GM18502 (cell line): Measurements from ENCODE around the gene P4HA2.
A peak's percentile ranks its signal among the peaks of the same experiment; 100 is the strongest.

Experiments
- ATAC-seq: cut with Tn5 transposase; IDR thresholded peaks from one replicate; pipeline ENCODE4 v1.9.1; 2021; ENCODE audit warnings: mild to moderate bottlenecking; ENCODE audit not compliant: unreplicated experiment, poor library complexity

The P4HA2 gene

DNA sequence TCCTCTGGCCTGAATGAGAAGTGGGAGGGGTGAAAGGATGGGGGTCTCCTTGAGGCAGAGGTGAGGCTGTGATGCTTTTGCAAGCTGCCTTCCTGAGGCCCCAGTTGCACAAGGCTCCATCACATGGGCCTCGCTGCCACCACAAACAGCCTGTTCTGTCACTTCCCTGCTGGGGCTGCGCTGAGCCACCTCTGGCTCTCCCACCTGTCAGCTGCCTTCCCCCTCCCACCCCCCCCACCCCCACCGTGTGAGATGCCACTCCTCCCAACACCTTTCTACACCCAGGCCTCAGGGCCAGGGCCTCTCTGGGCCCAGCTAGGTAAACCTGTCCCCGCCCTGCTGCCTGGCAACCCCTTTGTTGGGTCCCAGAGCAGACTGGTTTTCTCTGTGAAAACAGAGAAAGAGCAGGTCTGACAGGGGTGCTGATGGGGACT lies 25.4 kb upstream of the P4HA2 start:
- ATAC-seq = no peak

DNA sequence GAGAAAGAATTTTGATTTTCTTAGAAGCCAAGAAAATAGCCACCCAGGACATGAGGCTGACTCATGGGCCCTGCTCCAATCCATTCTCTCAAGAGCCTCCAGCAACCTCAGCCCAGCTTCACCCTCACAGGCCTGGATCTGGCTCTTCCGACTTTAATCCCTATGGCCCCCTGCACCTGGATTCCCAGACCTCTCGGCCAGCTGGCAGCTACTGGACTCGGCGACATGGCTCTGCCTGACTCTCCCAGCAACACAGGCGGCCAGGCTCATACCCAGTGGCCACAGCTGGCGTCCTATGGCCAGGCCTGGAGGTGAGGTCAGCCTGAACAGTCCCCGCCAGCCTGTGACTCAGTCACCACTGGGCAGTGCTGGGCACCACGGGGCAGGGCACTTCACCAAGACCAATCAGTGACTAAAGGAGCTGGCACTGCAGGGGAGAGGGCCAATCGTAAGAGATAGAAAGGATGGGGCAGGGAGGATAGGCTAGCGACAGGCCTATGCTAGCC lies 23.6 kb upstream of the P4HA2 start:
- ATAC-seq = no peak

DNA sequence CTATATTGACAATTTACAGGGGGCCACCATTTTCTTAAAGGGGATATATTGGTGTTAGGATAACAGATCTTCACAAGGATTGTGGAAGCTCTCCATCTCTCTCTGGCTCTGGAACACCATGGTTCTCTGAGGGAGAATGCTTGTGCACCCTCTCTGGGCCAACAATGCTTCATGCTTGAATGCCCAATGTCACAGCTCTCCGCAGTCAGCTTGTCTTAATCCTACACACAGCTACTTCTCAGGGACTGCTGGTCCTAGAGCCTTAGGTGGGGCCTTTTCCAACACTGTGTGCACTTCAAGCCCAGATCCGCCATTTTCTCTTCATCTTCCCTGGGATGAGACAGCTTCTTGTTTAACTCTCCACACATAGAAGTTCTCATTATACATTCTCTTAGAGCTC lies 22.9 kb upstream of the P4HA2 start:
- ATAC-seq = no peak

DNA sequence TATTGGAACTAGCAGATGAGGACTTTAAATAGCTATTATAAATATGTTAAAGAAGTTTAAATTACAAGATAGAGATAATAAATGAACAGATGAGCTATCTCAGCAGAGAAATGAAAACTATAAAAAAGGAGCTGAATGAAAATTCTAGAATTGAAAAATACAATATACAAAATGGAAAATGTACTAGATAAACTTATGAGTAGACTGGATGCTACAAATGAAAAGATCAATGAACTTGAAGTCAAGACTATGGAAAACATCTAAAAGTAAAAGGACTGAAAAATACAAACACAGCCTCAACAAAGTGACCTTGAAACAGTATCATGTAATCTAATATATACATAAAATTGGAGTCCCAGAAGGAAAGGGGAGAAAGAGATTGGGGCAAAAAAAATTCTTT lies 19.2 kb upstream of the P4HA2 start:
- no peak for ATAC-seq

DNA sequence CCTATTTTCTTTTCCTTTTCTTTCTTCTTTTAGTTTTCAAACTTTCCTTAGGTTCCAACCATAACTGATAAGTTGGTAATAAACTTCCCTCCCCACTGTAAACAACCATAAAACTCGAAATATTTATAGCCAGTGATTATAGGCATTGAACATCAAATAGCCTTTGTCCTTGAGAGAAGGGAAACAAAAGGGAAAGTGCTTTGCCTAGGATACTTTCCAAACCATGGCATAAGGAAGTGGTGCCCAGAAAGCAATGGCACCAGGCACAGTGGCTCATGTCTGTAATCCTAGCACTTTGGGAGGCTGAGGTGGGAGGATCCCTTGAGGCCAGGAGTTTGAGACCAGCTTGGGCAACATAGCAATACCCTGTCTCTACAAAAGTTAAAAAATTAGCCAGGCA lies 17.9 kb upstream of the P4HA2 start:
- no peak for ATAC-seq

DNA sequence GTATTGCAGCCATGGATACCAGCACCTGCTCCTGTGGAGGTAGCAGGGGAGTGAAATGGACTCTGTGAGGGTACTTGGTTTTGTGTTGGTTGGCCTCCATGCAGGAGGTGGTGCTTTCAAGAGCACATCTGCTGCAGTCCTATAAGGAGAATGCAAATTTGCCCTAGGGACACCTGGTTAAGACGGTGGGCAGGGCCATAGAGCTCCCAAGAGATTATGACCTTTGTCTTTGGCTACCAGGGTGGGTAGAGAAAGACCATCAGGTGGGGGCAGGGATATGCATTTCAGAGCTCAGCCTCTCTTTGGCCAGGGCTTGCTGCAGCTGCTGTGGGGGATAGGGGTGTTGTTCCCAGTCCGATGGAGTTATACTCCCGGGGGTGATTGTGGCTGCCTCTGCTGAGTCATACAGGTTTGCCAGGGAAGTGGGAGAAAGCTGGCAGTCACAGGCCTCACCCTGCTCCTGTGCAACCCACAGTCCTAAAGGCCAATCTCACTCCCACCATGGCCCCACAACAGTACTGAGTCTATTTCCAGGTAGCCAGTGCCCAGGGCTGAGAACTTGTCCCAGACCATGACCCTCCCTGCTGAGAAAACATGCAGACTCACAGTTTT lies 15.8 kb upstream of the P4HA2 start:
- no peak for ATAC-seq

DNA sequence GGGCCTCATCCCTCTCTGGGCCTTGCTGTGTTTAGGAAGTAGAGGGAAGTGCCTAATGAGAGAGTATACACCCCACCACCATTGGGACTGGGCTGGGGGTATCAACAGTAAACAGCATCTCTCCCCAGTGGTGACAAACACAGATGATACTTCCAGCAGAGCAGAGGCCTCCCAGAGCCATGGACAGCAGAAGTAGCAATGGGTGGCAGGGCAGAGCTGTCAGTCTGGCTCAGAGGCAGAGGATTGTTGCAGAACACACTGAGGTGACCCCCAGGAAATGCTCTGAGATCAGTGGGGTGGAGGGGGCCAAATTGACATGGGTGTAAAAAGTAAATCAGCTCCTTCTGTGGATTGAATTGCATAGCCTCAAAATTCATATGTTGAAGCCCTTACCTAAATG lies 12.1 kb upstream of the P4HA2 start:
- ATAC-seq = no peak

DNA sequence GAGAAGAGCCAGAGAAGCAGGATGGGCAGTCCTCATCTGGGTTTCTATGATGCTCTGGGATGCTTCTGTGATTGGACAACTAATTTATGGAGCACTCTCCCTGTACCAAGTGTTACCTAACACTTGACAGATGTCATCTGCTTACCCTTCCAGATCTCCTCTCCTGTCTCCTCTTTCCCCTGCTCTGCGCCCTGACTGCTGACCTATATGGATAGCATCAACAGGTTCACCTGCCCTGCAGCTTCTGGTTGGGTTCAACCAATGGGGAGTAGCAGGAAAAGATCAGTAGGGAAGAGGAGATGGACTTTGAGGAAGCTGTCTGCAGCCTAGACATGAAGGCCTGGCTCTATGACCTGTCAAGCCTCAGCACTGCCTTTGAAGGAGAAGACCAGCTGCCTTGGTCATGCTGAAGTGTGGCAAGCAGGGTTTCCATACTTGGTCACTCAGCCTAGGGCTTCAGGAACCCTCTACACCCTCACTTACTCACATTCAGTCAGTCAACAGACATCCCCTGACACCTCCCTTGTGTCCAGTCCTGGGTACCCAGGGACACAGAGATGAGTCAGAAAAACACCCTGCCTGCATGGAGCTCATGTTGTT lies 11.3 kb upstream of the P4HA2 start:
- ATAC-seq = no peak

DNA sequence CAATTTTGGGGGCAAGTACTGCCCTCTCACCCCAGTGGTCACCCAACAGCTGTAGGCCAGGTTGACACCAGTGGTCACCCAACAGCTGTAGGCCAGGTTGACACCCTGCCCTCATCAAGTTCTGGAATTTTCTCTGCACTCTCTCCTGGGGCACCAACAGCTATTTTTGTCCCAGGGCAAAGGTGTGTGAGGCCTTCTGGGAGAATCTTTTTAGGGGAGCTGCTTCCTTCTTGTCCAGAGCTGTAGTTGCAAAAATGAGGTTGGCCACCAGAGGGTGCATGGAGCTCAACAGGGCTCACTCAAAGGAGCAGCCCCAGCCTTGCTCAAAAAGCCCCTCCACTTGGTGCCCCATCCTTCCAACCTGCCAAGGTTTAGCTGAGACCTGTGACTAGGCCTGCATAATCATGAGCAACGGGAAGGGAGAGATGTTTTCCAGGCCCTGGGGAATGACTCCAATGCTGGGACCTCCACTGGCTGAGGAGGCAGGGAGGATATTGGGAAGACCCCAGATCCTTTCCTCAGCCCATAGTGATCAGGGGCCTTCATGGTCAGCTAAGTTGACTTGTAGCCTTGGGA lies 10.6 kb upstream of the P4HA2 start:
- peak; percentile 91 for ATAC-seq

DNA sequence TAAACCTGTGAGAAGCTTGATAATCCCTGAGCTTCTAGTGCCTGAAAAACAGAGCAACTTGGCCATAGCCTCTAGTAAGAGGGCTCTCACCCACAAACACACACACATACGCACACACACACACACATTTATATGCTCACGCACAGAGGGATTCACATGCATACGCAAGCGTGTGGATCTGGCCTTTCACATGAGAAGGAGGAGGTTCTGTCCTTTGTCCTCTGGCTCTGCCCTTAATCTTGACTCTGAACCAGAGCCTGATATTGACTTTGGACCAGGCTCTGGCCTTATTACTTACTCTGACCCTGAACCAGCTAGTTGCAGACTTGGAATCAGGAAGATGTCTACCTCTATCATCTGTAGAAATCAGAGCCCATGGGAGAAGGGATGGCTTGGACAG lies 10.0 kb upstream of the P4HA2 start:
- no peak for ATAC-seq

DNA sequence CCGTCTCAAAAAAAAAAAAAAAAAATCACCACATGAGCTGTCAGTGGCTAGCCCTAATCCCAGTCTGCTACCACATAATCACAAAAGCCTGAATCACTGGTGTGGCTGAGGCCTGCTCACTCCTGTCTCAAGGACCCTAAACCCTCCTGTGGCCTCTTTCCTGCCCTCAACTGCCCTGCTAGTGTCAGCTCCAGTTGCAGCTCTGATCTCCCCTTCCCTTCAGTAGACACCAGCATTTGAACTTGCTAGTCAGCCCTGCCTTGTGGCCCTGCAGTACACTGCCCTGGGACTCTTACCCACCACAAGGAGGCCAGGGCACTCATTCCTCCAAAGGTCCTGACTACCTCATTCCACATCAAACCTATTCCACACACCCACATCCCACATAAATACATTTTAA lies 9.5 kb upstream of the P4HA2 start:
- no peak for ATAC-seq

DNA sequence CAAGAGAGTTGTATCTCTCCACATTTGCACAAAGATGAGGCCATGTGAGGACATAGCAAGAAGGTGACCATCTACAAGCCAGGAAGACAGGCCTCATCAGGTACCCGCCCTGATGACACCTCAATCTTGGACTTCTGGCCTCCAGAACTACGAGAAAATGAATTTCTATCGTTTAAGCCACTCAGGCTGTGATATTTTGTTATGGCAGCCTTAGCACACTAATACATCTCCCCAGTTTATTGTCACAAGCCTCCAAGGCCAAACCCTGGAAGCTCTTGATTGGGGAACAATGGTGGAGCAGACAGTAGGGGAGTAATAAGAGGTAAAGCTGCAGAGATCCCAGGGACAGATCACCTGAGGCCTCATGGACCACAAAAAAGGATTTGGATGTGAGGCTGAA lies 7.7 kb upstream of the P4HA2 start:
- ATAC-seq = no peak

DNA sequence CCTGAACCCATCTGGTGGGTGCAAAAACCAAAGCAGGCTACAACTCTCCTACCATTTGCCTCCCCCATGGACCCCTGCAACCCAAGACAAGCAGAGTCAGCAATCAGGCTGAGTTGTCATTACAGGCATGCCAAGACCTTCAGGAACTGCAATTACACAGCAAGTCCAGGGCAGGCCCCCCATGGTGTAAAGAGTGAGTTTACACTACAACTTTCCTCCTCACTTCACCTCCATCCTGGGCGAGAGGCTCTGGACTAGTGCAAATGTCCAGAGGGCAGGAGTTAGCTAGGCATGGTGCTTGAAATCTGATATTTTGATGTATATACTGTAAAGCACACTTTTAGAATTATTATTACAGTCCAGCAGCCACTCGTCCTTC lies 7.0 kb upstream of the P4HA2 start:
- ATAC-seq = no peak

DNA sequence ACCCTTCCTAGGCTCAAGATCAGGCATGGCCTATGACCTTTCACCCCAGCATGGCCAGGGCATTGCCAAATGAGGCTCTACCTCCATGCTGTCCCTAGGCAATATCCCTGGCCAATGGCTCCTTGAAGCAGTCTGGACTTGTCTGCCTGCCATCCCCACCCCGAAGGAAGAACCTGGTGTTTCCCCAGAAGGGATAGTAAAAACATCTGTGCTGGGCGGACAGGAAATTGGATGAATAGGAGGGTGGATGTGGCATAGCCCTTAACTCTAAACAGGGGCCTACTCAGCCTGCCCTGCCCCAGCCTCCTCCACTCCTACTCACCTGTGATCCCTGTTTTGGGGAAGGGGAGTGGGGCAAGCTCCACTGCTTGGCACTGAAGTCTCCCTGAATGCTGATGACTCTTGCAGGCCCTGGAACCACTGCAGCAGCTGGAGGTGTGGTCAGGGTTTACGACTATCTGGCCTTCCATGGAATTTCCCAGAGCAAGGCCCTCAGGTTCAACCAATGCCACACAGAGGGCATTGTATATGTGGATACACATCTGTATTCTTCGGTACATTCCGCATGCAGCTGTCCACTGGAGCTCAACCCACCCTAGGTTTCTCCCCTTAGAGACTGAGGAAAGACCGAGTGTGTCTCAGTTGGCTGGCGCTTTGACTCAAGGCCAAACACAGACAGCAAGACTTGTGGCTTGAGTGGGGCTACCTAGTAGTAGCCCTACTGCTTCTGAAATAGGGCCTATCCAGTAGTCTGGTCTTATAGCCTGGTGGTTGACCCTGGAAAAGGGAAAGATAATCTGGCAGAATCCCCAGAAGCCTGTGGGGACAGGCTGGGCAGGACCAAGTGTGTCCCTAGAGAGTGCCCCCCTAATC lies 6.4 kb upstream of the P4HA2 start:
- ATAC-seq = no peak

DNA sequence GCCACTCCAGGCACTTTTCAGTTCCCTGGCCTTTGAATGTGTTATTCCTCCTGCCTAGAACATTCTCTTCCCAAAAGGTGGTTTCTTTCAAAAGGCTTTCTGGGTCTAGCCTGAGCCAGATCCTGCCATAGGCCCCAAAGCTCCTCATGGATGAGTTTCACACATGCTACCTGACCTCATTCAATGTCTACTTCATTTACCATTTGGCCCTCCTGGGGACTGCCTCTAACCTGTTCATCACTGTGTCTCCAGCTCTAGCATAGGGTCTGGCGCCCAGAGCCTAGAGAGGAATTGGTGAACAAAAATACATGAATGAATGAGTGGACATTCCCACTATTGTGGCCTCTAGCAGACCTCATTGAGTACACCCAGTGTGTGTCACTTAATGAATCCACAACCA lies 5.4 kb upstream of the P4HA2 start:
- no peak for ATAC-seq

DNA sequence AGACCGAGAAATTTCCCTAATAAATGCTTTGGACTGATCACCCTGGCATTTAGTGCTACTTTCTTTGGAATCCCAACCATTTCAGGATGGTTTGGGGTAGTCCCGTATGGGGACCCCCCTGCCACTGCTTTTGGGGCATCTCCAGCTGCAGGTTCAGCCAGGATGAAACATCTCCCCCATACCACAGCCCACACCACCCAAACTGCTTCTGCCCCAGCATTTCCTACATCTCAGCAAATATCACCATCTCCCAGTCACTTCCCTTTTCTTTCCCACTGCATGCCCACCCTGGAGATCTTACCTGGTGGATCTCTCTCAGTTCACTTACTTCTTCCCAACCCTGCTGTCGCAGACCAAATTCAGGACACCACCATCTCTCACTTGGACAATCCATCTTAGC lies 4.8 kb upstream of the P4HA2 start:
- ATAC-seq = no peak

DNA sequence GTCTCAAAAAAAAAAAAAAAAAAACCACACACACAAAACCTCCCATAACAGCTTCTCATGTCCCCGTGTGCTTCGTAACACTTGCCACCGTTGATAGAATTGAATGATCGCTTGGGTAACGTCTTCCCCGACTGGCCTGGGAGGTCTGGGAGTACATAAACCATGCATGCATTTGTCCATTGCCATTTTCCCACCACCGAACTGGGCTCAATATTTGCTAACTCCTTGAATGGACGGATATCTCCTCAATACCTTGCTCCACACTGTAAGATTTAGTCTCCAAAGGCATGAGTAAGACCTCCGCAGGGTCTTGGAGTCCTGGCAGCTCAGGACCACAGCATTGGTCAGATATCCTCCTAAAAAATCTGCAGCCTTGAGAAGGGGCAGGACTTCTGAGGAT lies 3.2 kb upstream of the P4HA2 start:
- no peak for ATAC-seq

DNA sequence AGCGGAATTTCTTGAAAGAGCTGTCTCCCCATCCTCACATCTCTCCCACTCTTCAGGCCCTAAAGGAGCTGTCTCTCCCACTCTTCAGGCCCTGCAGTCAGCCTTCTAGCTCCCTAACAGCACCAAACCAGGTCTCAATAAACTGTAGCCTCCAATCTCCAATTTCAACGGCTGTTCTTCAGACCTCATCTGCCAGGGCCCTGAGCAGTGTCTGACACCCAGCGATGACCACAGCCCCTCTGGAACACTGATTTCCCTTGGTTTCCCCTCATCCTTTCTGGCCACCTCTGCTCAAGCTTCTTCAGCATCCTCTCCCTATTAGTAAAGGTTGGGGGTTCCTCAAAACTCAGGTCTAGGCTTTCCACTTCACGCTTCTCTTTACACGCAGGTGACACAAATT lies 1.6 kb upstream of the P4HA2 start:
- no peak for ATAC-seq

DNA sequence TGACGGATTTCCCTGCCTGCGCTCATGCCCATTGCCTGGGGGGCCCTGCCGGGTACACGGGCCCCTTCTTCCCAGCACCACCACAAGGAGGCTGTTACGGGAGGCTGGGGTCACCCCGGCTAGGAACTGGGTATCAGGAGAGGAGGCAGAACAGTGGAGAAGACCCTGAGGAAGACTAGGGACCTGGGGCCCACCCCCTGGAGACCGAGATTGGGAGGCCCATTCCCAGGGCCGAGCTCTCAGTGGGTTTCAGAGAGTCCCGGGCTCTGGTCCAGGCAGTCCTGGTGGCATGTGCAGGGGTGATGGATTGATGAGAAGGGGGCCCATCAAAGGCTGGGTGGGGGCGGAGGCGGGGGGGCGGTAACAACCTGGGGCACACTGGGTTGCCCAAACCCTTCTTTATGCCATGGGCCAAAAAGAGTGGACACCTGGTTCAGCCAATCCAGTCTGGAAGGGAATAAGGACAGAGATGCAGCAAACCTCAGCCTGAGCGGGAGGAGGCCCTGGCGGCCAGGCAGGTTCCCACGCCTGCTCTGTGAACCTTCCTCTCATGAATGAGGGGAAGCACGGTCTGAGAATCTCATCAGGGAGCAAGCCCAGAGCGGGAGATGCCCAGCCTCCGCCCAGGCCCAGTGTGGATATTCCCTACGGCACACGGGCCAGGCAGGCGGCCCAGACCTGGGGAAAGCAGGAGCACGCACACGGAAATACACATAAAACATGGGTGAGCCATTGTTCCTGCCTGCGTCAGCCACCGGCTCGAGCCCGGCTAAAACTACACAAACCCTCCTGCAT lies 785 bp upstream of the P4HA2 start:
- no peak for ATAC-seq

DNA sequence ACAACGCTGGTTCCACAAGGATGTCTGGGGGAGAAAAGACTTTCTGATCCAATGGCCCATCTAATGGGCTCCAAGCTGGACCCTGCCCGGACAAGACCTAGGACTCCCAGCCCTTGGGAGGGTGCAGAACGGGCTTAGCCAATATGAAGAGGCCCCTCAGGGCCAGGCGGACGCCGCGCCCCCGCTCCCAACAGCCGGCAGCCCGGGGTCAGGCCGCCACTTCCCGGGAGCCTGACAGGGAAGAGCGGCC lies 493 bp downstream of the P4HA2 start:
- ATAC-seq = no peak
